Liver (tissue), 3 donors: ENCODE data around the gene FAM136A.

Source experiments
- EGR1 ChIP-seq, 2 donors: IDR thresholded peaks; 2 replicates each; pipeline ENCODE4 v1.6.1; 2016 to 2018; ENCODE audit warnings: antibody characterized with exemption in 2 of 2, low read depth in 2 of 2
- FOXA2 ChIP-seq: IDR thresholded peaks from 2 replicates; pipeline ENCODE4 v1.6.1; 2016; ENCODE audit warnings: antibody characterized with exemption
- GABPA ChIP-seq, 2 donors: IDR thresholded peaks in 1 of 2; conservative IDR thresholded peaks in 1 of 2; 2 replicates each; pipeline ENCODE4 v1.6.1; 2016; ENCODE audit warnings: antibody characterized with exemption in 2 of 2, mild to moderate bottlenecking in 1 of 2, moderate library complexity in 1 of 2
- JUND ChIP-seq, 2 donors: IDR thresholded peaks; 2 replicates each; pipeline ENCODE4 v1.6.1; 2016; ENCODE audit warnings: antibody characterized with exemption in 2 of 2
- RXRA ChIP-seq, 2 donors: IDR thresholded peaks; 2 replicates each; pipeline ENCODE4 v1.6.1; 2017 to 2018; ENCODE audit warnings: antibody characterized with exemption in 2 of 2, mild to moderate bottlenecking in 1 of 2
- TAF1 ChIP-seq: conservative IDR thresholded peaks from 2 replicates; pipeline ENCODE4 v1.6.1; 2016; ENCODE audit warnings: antibody characterized with exemption, mild to moderate bottlenecking
- YY1 ChIP-seq: IDR thresholded peaks from 2 replicates; pipeline ENCODE4 v1.6.1; 2016; ENCODE audit warnings: antibody characterized with exemption, mild to moderate bottlenecking
- TF ChIP-seq, protein P1 (sequence below): fragments of 150-350 bp; IDR thresholded peaks from 2 replicates; pipeline ENCODE4 v1.5.1; 2017; ENCODE audit warnings: improper control_type of control experiment, low read depth, low read length; ENCODE audit not compliant: missing input control
- TF ChIP-seq, protein P2 (sequence below): IDR thresholded peaks from 2 replicates; pipeline ENCODE4 v1.6.1; 2016; ENCODE audit warnings: antibody characterized with exemption
- TF ChIP-seq, protein P3 (sequence below): IDR thresholded peaks from 2 replicates; pipeline ENCODE4 v1.6.1; 2016; ENCODE audit warnings: antibody characterized with exemption
- TF ChIP-seq, protein P4 (sequence below): IDR thresholded peaks from 2 replicates; pipeline ENCODE4 v1.6.1; 2016; ENCODE audit warnings: antibody characterized with exemption
- TF ChIP-seq, protein P5 (sequence below): IDR thresholded peaks from 2 replicates; pipeline ENCODE4 v1.6.1; 2016; ENCODE audit warnings: antibody characterized with exemption, mild to moderate bottlenecking
- donor health status: healthy.
- donor health status: healthy.

DNA sequence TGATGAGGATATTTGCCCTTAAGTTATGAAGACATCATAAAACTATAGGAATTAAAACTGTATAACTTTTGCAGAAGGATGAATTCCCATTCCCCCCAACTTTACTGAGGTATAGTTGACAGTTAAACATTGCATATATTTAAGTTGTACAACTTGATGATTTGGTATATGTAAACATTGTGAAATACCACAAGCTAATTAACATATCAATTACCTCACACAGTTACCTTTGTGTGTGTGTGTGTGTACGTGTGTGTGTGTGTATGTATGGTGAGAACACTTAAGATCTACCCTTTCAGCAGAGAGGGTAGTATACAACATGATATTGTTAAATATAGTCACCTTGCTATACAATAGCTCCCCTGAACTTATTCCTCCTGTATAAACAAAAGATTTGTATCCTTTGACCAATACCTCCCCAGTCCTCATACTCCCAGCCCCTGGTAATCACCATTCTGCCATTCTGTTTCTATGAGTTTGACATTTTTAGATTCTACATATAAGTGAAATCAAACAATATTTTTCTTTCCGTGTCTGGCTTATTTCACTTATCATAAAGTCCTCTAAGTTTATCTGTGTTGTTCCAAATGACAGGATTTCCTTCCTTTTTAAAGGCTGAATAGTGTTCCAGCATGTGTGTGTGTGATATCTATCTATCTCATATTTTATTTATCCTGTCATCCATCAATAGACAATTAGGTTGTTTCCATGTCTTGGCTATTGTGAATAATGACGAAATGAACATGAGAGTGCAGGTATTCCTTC lies 48.2 kb upstream of the FAM136A start:
- TF ChIP-seq, protein P1, sequence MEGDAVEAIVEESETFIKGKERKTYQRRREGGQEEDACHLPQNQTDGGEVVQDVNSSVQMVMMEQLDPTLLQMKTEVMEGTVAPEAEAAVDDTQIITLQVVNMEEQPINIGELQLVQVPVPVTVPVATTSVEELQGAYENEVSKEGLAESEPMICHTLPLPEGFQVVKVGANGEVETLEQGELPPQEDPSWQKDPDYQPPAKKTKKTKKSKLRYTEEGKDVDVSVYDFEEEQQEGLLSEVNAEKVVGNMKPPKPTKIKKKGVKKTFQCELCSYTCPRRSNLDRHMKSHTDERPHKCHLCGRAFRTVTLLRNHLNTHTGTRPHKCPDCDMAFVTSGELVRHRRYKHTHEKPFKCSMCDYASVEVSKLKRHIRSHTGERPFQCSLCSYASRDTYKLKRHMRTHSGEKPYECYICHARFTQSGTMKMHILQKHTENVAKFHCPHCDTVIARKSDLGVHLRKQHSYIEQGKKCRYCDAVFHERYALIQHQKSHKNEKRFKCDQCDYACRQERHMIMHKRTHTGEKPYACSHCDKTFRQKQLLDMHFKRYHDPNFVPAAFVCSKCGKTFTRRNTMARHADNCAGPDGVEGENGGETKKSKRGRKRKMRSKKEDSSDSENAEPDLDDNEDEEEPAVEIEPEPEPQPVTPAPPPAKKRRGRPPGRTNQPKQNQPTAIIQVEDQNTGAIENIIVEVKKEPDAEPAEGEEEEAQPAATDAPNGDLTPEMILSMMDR = no peak
- TF ChIP-seq, protein P2, sequence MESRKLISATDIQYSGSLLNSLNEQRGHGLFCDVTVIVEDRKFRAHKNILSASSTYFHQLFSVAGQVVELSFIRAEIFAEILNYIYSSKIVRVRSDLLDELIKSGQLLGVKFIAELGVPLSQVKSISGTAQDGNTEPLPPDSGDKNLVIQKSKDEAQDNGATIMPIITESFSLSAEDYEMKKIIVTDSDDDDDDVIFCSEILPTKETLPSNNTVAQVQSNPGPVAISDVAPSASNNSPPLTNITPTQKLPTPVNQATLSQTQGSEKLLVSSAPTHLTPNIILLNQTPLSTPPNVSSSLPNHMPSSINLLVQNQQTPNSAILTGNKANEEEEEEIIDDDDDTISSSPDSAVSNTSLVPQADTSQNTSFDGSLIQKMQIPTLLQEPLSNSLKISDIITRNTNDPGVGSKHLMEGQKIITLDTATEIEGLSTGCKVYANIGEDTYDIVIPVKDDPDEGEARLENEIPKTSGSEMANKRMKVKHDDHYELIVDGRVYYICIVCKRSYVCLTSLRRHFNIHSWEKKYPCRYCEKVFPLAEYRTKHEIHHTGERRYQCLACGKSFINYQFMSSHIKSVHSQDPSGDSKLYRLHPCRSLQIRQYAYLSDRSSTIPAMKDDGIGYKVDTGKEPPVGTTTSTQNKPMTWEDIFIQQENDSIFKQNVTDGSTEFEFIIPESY = no peak
- TF ChIP-seq RXRA (IDR thresholded peaks at IDR 0.05) (no peak), YY1 (no peak), FOXA2 (no peak), TAF1 (no peak), JUND (IDR thresholded peaks at IDR 0.05) (no peak), EGR1 (IDR thresholded peaks at IDR 0.05; ENCODE audit: low read depth in 2 of 2) (no peak), GABPA (IDR thresholded peaks at IDR 0.05 in 1 of 2, conservative IDR thresholded peaks at IDR 0.05 in 1 of 2) (no peak)
- TF ChIP-seq, protein P3, sequence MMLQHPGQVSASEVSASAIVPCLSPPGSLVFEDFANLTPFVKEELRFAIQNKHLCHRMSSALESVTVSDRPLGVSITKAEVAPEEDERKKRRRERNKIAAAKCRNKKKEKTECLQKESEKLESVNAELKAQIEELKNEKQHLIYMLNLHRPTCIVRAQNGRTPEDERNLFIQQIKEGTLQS = no peak
- TF ChIP-seq, protein P4, sequence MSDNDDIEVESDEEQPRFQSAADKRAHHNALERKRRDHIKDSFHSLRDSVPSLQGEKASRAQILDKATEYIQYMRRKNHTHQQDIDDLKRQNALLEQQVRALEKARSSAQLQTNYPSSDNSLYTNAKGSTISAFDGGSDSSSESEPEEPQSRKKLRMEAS = no peak
- TF ChIP-seq, protein P5, sequence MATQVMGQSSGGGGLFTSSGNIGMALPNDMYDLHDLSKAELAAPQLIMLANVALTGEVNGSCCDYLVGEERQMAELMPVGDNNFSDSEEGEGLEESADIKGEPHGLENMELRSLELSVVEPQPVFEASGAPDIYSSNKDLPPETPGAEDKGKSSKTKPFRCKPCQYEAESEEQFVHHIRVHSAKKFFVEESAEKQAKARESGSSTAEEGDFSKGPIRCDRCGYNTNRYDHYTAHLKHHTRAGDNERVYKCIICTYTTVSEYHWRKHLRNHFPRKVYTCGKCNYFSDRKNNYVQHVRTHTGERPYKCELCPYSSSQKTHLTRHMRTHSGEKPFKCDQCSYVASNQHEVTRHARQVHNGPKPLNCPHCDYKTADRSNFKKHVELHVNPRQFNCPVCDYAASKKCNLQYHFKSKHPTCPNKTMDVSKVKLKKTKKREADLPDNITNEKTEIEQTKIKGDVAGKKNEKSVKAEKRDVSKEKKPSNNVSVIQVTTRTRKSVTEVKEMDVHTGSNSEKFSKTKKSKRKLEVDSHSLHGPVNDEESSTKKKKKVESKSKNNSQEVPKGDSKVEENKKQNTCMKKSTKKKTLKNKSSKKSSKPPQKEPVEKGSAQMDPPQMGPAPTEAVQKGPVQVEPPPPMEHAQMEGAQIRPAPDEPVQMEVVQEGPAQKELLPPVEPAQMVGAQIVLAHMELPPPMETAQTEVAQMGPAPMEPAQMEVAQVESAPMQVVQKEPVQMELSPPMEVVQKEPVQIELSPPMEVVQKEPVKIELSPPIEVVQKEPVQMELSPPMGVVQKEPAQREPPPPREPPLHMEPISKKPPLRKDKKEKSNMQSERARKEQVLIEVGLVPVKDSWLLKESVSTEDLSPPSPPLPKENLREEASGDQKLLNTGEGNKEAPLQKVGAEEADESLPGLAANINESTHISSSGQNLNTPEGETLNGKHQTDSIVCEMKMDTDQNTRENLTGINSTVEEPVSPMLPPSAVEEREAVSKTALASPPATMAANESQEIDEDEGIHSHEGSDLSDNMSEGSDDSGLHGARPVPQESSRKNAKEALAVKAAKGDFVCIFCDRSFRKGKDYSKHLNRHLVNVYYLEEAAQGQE = no peak
